OCI-LY3 (cell line): Measurements from ENCODE around the gene DCUN1D3.
"Not testable (repeated sequence)": the region's sequence is repeated elsewhere in the genome, so short reads cannot be mapped to it uniquely, and the experiment has no call there.

Experiments
- H2AFZ ChIP-seq: fragments of 200-600, 300-600 bp; shearing (Covaris generic); 2 replicates; pipeline ENCODE4 v1.6.0; 2014; ENCODE audit warnings: antibody characterized with exemption, low read depth, low read length
- H3K27ac ChIP-seq: fragments of 200-600, 300-600 bp; sonication (generic); 2 replicates; pipeline ENCODE4 v1.5.1; 2014; ENCODE audit warnings: mild to moderate bottlenecking, low read length, moderate library complexity, mixed read lengths
- H3K27me3 ChIP-seq: fragments of 200-600, 300-600 bp; sonication (generic); 2 replicates; pipeline ENCODE4 v1.6.1; 2014; ENCODE audit warnings: low read depth, low read length, mixed read lengths
- H3K36me3 ChIP-seq: fragments of 200-600, 300-600 bp; sonication (generic); replicated peaks from 2 replicates; pipeline ENCODE3; 2014; ENCODE audit warnings: low read depth, low read length, mixed read lengths
- H3K4me1 ChIP-seq: fragments of 300-600, 200-600 bp; sonication (generic); 2 replicates; pipeline ENCODE4 v1.6.1; 2014; ENCODE audit warnings: low read length, mixed read lengths
- H3K4me2 ChIP-seq: fragments of 200-600, 300-600 bp; sonication (generic); 2 replicates; pipeline ENCODE4 v1.6.1; 2014; ENCODE audit warnings: low read length, mixed read lengths
- H3K4me3 ChIP-seq: fragments of 300-600, 200-600 bp; sonication (generic); 2 replicates; pipeline ENCODE4 v1.5.1; 2014; ENCODE audit warnings: antibody characterized with exemption, mild to moderate bottlenecking, low read length, moderate library complexity
- H3K79me2 ChIP-seq: fragments of 300-600, 200-600 bp; shearing (Covaris generic); 2 replicates; pipeline ENCODE4 v1.6.1; 2014; ENCODE audit warnings: mild to moderate bottlenecking, low read length, mixed read lengths
- H3K9ac ChIP-seq: fragments of 300-600, 200-600 bp; shearing (Covaris generic); 2 replicates; pipeline ENCODE4 v1.6.0; 2014; ENCODE audit warnings: mild to moderate bottlenecking, low read length, moderate library complexity
- H3K9me3 ChIP-seq: fragments of 200-600, 300-600 bp; shearing (Covaris generic); 2 replicates; pipeline ENCODE4 v1.6.1; 2014; ENCODE audit warnings: low read length, mixed read lengths; ENCODE audit not compliant: insufficient read depth
- H4K20me1 ChIP-seq: fragments of 200-600, 300-600 bp; sonication (generic); 2 replicates; pipeline ENCODE4 v1.6.1; 2016; ENCODE audit warnings: low read length, mixed read lengths; ENCODE audit not compliant: insufficient read depth
- EZH2phosphoT487 ChIP-seq: fragments of 200-600 bp; shearing (Covaris generic); IDR thresholded peaks from 2 replicates; pipeline ENCODE4 v1.6.1; 2018; ENCODE audit warnings: antibody characterized with exemption, mixed run types, low read depth
- TF ChIP-seq, protein P1 (sequence below): fragments of 200-600, 300-600 bp; sonication (generic); IDR thresholded peaks from 2 replicates; pipeline ENCODE4 v1.5.1; 2014; ENCODE audit warnings: antibody characterized with exemption, low read length, low read depth

Gene DCUN1D3

DNA sequence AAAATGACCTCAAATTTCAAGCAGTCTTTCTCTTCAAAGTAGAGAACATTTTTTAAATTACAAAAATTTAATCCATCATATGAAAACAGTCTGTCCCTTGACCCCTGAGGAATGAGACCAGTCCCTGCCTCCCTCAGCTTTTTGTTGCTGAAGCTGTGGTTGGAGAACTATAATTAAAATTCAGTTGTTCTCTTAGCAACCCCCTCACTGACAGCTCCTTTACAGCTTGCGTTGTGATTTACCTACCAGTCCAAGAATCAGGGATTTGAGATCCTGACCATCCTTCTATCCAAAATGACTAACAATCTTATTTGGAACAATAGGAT lies 30.2 kb upstream of the DCUN1D3 start:
- Histone ChIP-seq H3K27me3 (peaks cover 11% of the 10 kb centered on the region), H3K36me3 (no peaks in the 10 kb centered on the region), H3K9ac (no peak overlapping the region), H3K79me2 (no peaks in the 10 kb centered on the region), H4K20me1 (no peaks in the 10 kb centered on the region), H3K4me3 (no peak overlapping the region), H3K4me2 (no peak overlapping the region), H3K9me3 (no peaks in the 10 kb centered on the region), H3K27ac (no peak overlapping the region), H3K4me1 (no peaks in the 10 kb centered on the region), H2AFZ (no peak overlapping the region)
- no peak for TF ChIP-seq EZH2phosphoT487
- TF ChIP-seq, protein P1, sequence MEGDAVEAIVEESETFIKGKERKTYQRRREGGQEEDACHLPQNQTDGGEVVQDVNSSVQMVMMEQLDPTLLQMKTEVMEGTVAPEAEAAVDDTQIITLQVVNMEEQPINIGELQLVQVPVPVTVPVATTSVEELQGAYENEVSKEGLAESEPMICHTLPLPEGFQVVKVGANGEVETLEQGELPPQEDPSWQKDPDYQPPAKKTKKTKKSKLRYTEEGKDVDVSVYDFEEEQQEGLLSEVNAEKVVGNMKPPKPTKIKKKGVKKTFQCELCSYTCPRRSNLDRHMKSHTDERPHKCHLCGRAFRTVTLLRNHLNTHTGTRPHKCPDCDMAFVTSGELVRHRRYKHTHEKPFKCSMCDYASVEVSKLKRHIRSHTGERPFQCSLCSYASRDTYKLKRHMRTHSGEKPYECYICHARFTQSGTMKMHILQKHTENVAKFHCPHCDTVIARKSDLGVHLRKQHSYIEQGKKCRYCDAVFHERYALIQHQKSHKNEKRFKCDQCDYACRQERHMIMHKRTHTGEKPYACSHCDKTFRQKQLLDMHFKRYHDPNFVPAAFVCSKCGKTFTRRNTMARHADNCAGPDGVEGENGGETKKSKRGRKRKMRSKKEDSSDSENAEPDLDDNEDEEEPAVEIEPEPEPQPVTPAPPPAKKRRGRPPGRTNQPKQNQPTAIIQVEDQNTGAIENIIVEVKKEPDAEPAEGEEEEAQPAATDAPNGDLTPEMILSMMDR: no peak

GRCh38 chr16:20929676-20930364 lies 29.7 kb upstream of the DCUN1D3 start:
- H3K4me3 ChIP-seq, H4K20me1 ChIP-seq, H3K9ac ChIP-seq, H3K9me3 ChIP-seq, H3K4me2 ChIP-seq, H3K4me1 ChIP-seq, H3K79me2 ChIP-seq, H3K27me3 ChIP-seq, H3K27ac ChIP-seq, H3K36me3 ChIP-seq, H2AFZ ChIP-seq: not testable (repeated sequence)

- TF ChIP-seq, protein P1: no peak
- TF ChIP-seq EZH2phosphoT487: no peak
- Histone ChIP-seq H3K9me3 (no peaks in the 10 kb centered on the region), H3K79me2 (no peaks in the 10 kb centered on the region), H2AFZ (no peak overlapping the region), H3K4me3 (no peak overlapping the region), H4K20me1 (no peaks in the 10 kb centered on the region), H3K4me1 (no peaks in the 10 kb centered on the region), H3K27ac (no peak overlapping the region), H3K27me3 (no peaks in the 10 kb centered on the region), H3K36me3 (peaks cover 2% of the 10 kb centered on the region), H3K4me2 (no peak overlapping the region), H3K9ac (no peak overlapping the region)
Measured at GRCh38 chr16:20928774-20929411, 28.7 kb upstream of the DCUN1D3 start.

DNA sequence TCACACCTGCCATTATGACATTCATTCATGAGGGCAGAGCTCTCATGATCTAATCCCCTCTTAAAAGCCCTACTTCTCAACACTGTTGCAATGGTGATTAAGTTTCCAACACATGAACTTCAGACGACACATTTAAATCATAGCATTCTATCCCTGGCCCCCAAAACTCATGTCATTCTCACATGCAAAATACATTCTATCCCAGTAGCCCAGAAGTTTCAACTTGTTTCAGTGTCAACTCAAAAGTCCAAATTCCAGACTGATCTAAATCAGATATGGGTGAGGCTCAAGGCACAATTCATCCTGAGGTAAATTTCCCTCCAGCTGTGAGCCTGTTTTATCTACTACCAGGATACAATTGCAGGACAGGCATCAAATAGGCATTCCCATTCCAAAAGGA lies 25.6 kb upstream of the DCUN1D3 start:
- Histone ChIP-seq H3K4me1 (no peaks in the 10 kb centered on the region), H3K79me2 (no peaks in the 10 kb centered on the region), H3K9ac (no peak overlapping the region), H3K4me2 (no peak overlapping the region), H3K36me3 (peaks cover 2% of the 10 kb centered on the region), H3K4me3 (no peak overlapping the region), H3K9me3 (no peaks in the 10 kb centered on the region), H4K20me1 (no peaks in the 10 kb centered on the region), H2AFZ (no peak overlapping the region), H3K27me3 (no peaks in the 10 kb centered on the region), H3K27ac (no peak overlapping the region)
- TF ChIP-seq, protein P1: no peak
- TF ChIP-seq EZH2phosphoT487: no peak
